ENCODE results near the gene KLF6. TPM values are rescaled to one million over a fixed set of nuclear protein-coding genes. Genes with fewer than 3 reads are reported as not detected.

The KLF6 gene
- polyA plus RNA-seq, 1 experiment = 47.2 TPM

DNA sequence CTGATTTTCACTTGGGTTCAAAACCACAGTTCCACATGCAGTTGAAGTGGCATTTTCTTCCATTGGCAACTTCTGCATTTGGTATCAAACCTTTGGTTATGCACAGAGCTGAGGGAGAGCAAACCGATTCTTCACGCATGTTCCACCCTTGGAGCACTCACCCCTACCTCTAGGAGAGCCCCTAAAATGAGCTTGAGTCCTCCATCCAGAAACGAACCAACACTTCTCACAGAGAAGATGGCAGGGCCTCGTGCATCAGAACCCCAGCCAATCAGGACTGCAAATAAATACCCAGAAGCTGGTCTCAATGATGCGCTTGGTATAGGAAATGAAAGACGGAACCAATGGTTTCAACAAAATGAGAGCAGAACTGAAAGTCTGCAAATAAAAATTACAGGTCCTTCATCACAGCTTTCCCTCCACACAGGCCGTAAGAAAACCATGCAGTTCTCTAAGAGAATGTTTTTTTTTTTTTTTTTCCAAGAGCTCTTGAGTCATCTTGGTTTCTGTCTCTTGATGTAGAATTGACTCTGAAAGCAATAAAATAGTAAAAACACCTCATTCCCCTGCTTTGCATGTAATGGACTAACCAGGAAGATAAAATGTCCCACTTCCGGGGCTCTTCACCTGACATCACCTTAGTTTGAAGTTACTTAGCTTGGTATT is 23.9 kb downstream of the KLF6 start:
- POLR2A ChIA-PET = interaction anchor here (1.4 kb wide), 1 partner anchor 24 kb away, joined by 5 read pairs; the partner anchor contains the start of gene KLF6
- H3K27ac ChIP-seq (ENCODE audit: low read depth, low read length) = no peak overlapping the region

DNA sequence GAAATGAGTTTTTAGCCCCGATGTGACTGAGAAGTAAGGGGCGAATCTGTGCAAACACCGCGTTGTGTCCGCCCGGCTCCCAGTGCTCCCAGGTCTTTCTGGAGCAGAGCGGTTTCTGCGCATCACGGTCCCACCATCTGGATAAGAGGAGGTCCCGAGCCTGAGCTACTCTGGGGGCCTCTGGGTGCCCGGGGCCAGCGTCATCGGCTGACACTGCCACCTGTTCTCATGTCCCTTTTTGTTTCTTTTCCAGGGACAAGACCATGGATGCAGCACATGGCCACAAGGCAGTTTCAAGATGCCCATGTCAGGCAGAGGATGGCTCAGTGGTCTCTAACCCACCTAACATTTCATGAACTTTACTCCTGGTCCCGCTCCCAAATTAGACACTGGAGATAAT is 24.9 kb downstream of the KLF6 start:
- no peaks in the 10 kb centered on the region for H3K27me3 ChIP-seq (ENCODE audit: control insufficient read depth, insufficient read depth, low read length)
- TF ChIP-seq, protein P1, sequence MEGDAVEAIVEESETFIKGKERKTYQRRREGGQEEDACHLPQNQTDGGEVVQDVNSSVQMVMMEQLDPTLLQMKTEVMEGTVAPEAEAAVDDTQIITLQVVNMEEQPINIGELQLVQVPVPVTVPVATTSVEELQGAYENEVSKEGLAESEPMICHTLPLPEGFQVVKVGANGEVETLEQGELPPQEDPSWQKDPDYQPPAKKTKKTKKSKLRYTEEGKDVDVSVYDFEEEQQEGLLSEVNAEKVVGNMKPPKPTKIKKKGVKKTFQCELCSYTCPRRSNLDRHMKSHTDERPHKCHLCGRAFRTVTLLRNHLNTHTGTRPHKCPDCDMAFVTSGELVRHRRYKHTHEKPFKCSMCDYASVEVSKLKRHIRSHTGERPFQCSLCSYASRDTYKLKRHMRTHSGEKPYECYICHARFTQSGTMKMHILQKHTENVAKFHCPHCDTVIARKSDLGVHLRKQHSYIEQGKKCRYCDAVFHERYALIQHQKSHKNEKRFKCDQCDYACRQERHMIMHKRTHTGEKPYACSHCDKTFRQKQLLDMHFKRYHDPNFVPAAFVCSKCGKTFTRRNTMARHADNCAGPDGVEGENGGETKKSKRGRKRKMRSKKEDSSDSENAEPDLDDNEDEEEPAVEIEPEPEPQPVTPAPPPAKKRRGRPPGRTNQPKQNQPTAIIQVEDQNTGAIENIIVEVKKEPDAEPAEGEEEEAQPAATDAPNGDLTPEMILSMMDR (IDR thresholded peaks at IDR 0.05; ENCODE audit: low read depth, low read length) = no peak
- no peaks in the 10 kb centered on the region; the same call in 1 of the 2 replicates for H3K9me3 ChIP-seq (ENCODE audit: control insufficient read depth, insufficient read depth, low read length)
- CTCF ChIA-PET = no interaction called here
- no peak overlapping the region for H3K4me3 ChIP-seq (ENCODE audit: low read depth, low read length)
- no peak for DNase-seq (ENCODE audit: low read depth, low spot score)
- no peak overlapping the region for H3K27ac ChIP-seq (ENCODE audit: low read depth, low read length)
- POLR2A ChIA-PET = no interaction called here

More for the DNA sequence above, 23.9 kb downstream of the KLF6 start:
- Histone ChIP-seq H3K4me3 (ENCODE audit: low read depth, low read length) (no peak overlapping the region), H3K9me3 (ENCODE audit: control insufficient read depth, insufficient read depth, low read length) (no peaks in the 10 kb centered on the region; the same call in 1 of the 2 replicates), H3K27me3 (ENCODE audit: control insufficient read depth, insufficient read depth, low read length) (no peaks in the 10 kb centered on the region)
- DNase-seq (ENCODE audit: low read depth, low spot score) = no peak
- TF ChIP-seq, protein P1 (IDR thresholded peaks at IDR 0.05; ENCODE audit: low read depth, low read length) = no peak
- CTCF ChIA-PET = interaction anchor here (0.6 to 1.5 kb wide), 3 partner anchors 521 to 563 kb away, joined by 3 to 4 read pairs (median 3); no protein-coding TSS in a partner anchor

DNA sequence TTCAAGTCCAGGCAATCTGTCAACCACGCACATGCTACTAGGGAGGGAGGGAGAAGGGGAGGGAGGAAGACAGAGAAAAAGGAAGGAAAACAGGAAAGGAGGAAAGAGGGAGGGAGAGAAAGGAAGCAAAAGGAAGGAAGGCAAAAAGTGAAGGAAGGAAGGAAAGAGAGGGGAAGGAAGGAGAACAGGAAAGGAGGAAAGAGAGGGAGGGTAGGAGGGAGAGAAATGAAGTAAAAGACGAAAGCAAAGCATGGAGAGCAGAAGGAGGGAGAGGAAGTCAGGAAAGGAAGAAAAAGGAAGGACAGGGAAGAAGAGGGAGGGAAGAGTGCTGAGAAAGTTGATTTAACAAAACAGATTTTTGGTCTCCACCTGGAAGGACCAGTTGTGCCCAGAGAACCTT is 25.6 kb downstream of the KLF6 start:
- CTCF ChIA-PET = no interaction called here
- no peaks in the 10 kb centered on the region; the same call in 1 of the 2 replicates for H3K9me3 ChIP-seq (ENCODE audit: control insufficient read depth, insufficient read depth, low read length)
- TF ChIP-seq, protein P1 (IDR thresholded peaks at IDR 0.05; ENCODE audit: low read depth, low read length) = no peak
- H3K27me3 ChIP-seq (ENCODE audit: control insufficient read depth, insufficient read depth, low read length) = no peaks in the 10 kb centered on the region
- POLR2A ChIA-PET = no interaction called here
- H3K4me3 ChIP-seq (ENCODE audit: low read depth, low read length) = no peak overlapping the region
- no peak for DNase-seq (ENCODE audit: low read depth, low spot score)
- no peak overlapping the region for H3K27ac ChIP-seq (ENCODE audit: low read depth, low read length)

DNA sequence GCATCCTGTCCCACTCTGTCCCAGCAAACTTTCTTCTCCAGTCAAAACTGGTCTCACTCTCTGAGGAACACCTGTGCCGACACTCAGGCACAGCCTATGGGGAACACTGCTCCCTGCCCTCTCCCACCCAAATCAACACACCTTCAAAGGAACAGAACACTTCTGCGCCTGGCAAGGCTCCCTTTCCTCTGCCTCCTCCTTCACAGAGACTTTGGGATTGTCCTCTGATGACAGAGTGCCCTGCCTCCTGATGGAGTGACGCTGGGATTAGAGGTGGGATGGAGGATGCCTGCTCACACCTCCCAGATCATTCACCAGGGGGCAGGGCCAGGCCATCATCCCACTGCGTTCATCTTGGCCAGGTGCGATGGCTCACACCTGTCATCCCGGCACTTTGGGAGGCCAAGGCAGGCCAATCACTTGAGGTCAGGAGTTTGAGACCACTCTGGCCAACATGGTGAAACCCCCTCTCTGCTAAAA is 26.5 kb downstream of the KLF6 start:
- no peaks in the 10 kb centered on the region; the same call in 1 of the 2 replicates for H3K9me3 ChIP-seq (ENCODE audit: control insufficient read depth, insufficient read depth, low read length)
- CTCF ChIA-PET = no interaction called here
- no peak for DNase-seq (ENCODE audit: low read depth, low spot score)
- TF ChIP-seq, protein P1 (IDR thresholded peaks at IDR 0.05; ENCODE audit: low read depth, low read length) = no peak
- H3K27ac ChIP-seq (ENCODE audit: low read depth, low read length) = no peak overlapping the region
- no peak overlapping the region for H3K4me3 ChIP-seq (ENCODE audit: low read depth, low read length)
- POLR2A ChIA-PET = no interaction called here
- H3K27me3 ChIP-seq (ENCODE audit: control insufficient read depth, insufficient read depth, low read length) = no peaks in the 10 kb centered on the region
